ENCODE results near the gene KAZALD1. TPM values are rescaled to one million over a fixed set of nuclear protein-coding genes. Genes with fewer than 3 reads are reported as not detected.

The KAZALD1 gene
- total RNA-seq = 1.4 and 2.9 TPM in 2 replicates
- long read RNA-seq = 0 reads

DNA sequence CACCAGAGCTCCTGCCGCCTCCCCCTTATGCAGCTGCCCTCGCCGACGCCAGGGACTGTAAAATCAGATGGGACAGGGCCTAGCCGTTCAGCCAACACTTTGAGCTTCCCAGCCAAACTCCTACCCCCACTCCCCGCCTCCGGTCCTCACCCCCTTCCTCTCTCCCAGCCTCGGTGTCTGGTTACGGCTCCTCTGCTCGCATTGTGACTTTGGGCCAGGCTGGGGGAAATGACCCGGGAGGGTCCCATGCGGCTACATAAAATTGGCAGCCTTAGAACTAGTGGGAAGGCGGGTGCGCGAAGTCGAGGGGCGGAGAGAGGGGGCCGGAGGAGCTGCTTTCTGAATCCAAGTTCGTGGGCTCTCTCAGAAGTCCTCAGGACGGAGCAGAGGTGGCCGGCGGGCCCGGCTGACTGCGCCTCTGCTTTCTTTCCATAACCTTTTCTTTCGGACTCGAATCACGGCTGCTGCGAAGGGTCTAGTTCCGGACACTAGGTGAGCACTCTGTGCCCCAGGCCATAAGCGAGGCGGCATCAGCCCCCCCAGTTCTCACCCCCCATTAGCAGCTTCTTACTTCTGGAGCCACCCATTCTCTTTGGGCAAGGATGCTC lies at the start of gene KAZALD1:
Gene KAZALD1, plus strand, starts transcription at position 366 of the 608 bp plus-strand sequence. CDS start 604 bp downstream, outside the sequence.
- Mint-ChIP-seq H3K36me3 (ENCODE audit: low read depth) (no peaks in the 10 kb centered on the region), H3K4me3 (peak within 1 kb of the TSS; percentile 96), H3K4me1 (peaks cover 39% of the 10 kb centered on the region), H3K27me3 (ENCODE audit: low read depth) (peaks cover 57% of the 10 kb centered on the region), H3K27ac (ENCODE audit: unreplicated experiment) (peak within 1 kb of the TSS; percentile 99), H3K9me3 (no peaks in the 10 kb centered on the region)
- DNase-seq (ENCODE audit: low read depth, low spot score) = no peak
- no peak for TF ChIP-seq CTCF (conservative IDR thresholded peaks at IDR 0.05)

DNA sequence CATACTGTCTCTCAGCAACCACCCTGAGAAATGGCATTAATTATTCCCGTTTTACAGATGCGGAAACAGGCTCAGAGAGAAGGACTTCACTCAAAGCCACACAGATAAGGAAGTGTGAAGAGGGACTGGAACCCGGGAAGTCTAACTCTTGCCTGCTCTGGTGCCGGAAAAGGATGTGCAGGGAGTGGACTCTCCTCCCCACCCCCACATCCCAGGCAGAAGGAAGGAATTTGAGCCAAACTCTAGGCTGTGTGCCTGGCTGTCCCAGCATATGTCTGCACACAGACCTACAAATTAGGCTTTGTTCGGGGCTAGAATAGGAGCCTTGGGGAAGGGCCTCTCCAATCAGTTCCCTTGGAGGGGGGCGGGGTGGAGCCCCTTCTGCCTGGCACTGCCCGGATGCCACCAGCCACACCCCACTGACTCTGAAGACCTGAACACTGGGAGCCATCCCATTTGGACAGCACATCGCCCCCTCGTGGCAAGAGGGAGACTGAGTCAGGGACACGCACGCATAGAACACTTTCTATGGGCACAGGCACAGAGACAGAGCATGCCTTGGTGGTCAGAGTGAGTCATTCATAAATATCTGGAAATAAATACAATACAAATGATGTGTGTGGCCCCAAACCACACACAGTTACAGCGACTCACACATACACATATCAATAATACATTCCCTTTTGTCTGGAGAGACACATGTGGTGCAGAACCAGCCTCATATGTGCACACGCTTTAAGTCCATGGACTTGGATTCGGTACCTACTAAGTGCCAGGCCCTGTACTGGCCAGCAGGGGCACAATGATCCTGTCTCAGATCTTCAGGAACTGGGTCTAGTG lies 49.0 kb upstream of the KAZALD1 start:
- Mint-ChIP-seq H3K9me3 (no peaks in the 10 kb centered on the region), H3K27me3 (ENCODE audit: low read depth) (peaks cover 41% of the 10 kb centered on the region), H3K27ac (ENCODE audit: unreplicated experiment) (no peak overlapping the region), H3K4me3 (peak overlapping the region; percentile 56), H3K4me1 (peaks cover 31% of the 10 kb centered on the region), H3K36me3 (ENCODE audit: low read depth) (no peaks in the 10 kb centered on the region)
- TF ChIP-seq CTCF (conservative IDR thresholded peaks at IDR 0.05) = peak; percentile 93
- peak; percentile 91 for DNase-seq (ENCODE audit: low read depth, low spot score)

DNA sequence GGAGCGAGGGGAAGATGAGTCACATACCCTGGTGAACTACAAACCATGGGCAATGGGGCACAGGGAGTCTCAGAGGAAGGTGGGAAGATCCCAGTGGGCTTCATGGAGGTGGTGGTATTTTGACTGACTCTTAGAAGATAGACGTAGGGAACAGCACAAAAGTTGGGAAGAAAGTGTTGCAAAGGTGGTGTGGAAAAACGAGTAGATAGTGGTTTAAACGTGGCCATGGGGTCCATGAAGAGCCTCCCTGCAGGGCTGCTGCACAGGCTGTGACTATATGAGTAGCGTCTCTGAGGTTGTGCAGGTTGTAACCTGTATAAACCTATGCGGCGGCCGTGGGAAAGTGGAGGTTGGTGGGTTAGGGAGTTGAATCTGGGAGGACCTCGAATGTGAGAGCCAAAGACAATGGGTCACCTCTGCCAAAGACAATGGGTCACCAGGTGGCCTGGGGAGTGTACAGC lies 48.4 kb upstream of the KAZALD1 start:
- Mint-ChIP-seq H3K27ac (ENCODE audit: unreplicated experiment) (no peak overlapping the region), H3K9me3 (no peaks in the 10 kb centered on the region), H3K4me1 (peaks cover 26% of the 10 kb centered on the region), H3K27me3 (ENCODE audit: low read depth) (peaks cover 47% of the 10 kb centered on the region), H3K36me3 (ENCODE audit: low read depth) (no peaks in the 10 kb centered on the region), H3K4me3 (no peak overlapping the region)
- TF ChIP-seq CTCF (conservative IDR thresholded peaks at IDR 0.05) = no peak
- no peak for DNase-seq (ENCODE audit: low read depth, low spot score)

DNA sequence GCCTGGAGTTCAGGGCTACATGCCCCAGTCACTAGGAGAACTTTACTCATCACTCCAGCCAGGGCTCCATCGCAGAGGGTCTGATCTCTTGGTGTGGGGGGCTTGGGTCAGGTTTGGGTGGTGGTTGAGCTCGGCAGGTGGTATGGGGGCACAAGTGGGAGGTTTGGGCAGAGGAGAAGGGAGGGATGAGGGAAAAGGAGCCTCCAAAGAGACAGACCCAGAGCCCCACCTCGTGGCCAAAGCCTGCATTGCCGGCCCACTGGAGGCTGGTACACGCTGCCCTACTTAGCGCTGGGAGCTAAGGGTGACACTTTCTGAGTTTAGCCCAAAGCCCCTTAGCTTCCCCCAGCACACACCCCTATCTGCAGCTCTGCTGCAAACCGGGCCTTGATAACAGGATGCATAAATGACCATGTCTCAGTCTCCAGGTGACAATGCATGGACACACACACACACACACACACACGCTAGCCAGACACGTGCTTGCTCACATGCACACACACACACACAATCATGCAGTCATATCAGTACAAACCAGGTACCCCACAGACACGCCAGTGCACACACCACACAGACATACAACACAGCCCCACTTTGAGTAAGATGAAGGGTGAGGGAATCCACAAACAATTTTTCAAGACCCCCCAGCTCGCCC lies 47.4 kb upstream of the KAZALD1 start:
- H3K9me3 Mint-ChIP-seq = no peaks in the 10 kb centered on the region
- H3K27me3 Mint-ChIP-seq (ENCODE audit: low read depth) = peaks cover 56% of the 10 kb centered on the region
- no peak overlapping the region for H3K4me3 Mint-ChIP-seq
- peak; percentile 92 for DNase-seq (ENCODE audit: low read depth, low spot score)
- TF ChIP-seq CTCF (conservative IDR thresholded peaks at IDR 0.05) = peak; percentile 82
- H3K36me3 Mint-ChIP-seq (ENCODE audit: low read depth) = no peaks in the 10 kb centered on the region
- H3K27ac Mint-ChIP-seq (ENCODE audit: unreplicated experiment) = no peak overlapping the region
- H3K4me1 Mint-ChIP-seq = peaks cover 21% of the 10 kb centered on the region

- H3K27me3 Mint-ChIP-seq (ENCODE audit: low read depth) = peaks cover 60% of the 10 kb centered on the region
- H3K9me3 Mint-ChIP-seq = no peaks in the 10 kb centered on the region
- DNase-seq (ENCODE audit: low read depth, low spot score) = no peak
- H3K4me3 Mint-ChIP-seq = no peak overlapping the region
- no peak for TF ChIP-seq CTCF (conservative IDR thresholded peaks at IDR 0.05)
- H3K4me1 Mint-ChIP-seq = peaks cover 20% of the 10 kb centered on the region
- H3K27ac Mint-ChIP-seq (ENCODE audit: unreplicated experiment) = peak overlapping the region; percentile 62
- no peaks in the 10 kb centered on the region for H3K36me3 Mint-ChIP-seq (ENCODE audit: low read depth)
These were observed 46.7 kb upstream of the KAZALD1 start for GRCh38 chr10:101014966-101015581.

Measured in neural crest cell (in vitro differentiated cells).